OCI-LY7 (cell line): ENCODE measurements around the gene CLMN.

Experiments used
- CTCF ChIP-seq: fragments of 200-600 bp; sonication (generic); conservative IDR thresholded peaks from 2 replicates; pipeline ENCODE4 v1.5.1; 2014; ENCODE audit warnings: mild to moderate bottlenecking, antibody characterized with exemption, low read length, moderate library complexity, mixed read lengths
- EZH2phosphoT487 ChIP-seq: fragments of 200-600 bp; sonication (generic); IDR thresholded peaks from 2 replicates; pipeline ENCODE4 v1.6.1; 2018; ENCODE audit warnings: low read depth, borderline replicate concordance, mild to moderate bottlenecking, mixed run types, antibody characterized with exemption, low read length, moderate library complexity, mixed read lengths

DNA sequence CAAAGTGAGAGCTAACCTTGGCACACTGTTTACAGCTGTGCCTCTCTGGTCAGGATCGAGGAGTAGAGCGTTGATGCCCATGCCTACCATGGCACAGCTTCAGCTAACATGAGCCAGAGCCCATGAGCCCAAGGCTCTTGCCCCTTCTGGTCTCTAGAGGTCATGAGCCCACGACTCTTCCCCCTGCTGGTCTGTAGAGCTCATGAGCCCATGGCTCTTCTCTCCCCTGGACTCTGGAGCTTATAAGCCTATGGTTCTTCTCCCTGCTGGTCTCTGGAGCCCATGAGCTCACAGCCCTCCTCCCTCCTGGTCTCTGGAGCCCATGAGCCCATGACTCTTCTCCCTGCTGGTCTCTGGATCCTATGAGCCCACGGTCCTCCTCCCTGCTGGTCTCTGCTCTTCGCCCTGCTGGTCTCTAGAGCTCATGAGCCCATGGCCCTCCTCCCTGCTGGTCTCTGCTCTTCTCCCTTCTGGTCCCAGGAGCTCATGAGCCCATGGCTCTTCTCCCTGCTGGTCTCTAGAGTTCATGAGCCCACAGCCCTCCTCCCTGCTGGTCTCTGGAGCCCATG lies 16.6 kb upstream of the CLMN start:
- no peak for TF ChIP-seq CTCF
- TF ChIP-seq EZH2phosphoT487 = no peak
